ENCODE results near the gene OLFML1. TPM values are rescaled to one million over a fixed set of nuclear protein-coding genes. Genes with fewer than 3 reads are reported as not detected.
A peak's percentile ranks its signal among the peaks of the same experiment; 100 is the strongest.

The OLFML1 gene
- total and polyA plus RNA-seq, 2 of the 8 experiments (the other 6 are each of a cell fraction or from before 2014, with no cell fraction given): 0.24 TPM; not detected in 1

- H3K23me2 ChIP-seq (ENCODE audit: low read depth, low read length): no peaks in the 10 kb centered on the region
- H3K56ac ChIP-seq (replicated peaks; ENCODE audit: insufficient read length, low read depth, low read length): no peak overlapping the region
- no peak for TF ChIP-seq FOSL1 (IDR thresholded peaks at IDR 0.05; ENCODE audit: insufficient read depth, low read depth, low read length)
- no peak for TF ChIP-seq JUND (IDR thresholded peaks at IDR 0.05; ENCODE audit: low read length)
- no peak for TF ChIP-seq MAX (IDR thresholded peaks at IDR 0.05)
- no peak for TF ChIP-seq BCL11A (IDR thresholded peaks at IDR 0.05; ENCODE audit: low read depth in 2 of 2, low read length in 2 of 2)
- TF ChIP-seq PHF8 (conservative IDR thresholded peaks at IDR 0.05; ENCODE audit: low read depth, low read length): no peak
- TF ChIP-seq ASH2L (IDR thresholded peaks at IDR 0.05; ENCODE audit: low read length): no peak
- no peak for TF ChIP-seq JUN (IDR thresholded peaks at IDR 0.05; ENCODE audit: low read depth, low read length)
- no peak for TF ChIP-seq RNF2 (IDR thresholded peaks at IDR 0.05; ENCODE audit: borderline replicate concordance, low read depth, low read length, missing control alignments, poor library complexity, severe bottlenecking)
- peak; percentile 44; the same call in 1 of the 2 replicates for TF ChIP-seq CEBPB (IDR thresholded peaks at IDR 0.05; ENCODE audit: low read depth, low read length)
- TF ChIP-seq TCF12 (IDR thresholded peaks at IDR 0.05; ENCODE audit: low read depth, low read length): no peak
- no peak for TF ChIP-seq SIX5 (IDR thresholded peaks at IDR 0.05; ENCODE audit: low read depth, low read length)
- TF ChIP-seq TEAD4 (IDR thresholded peaks at IDR 0.05; ENCODE audit: low read depth, low read length): peak; percentile 59; the same call in 1 of the 2 replicates
- no peaks in the 10 kb centered on the region for H4K20me1 ChIP-seq (replicated peaks in 1 of 2; ENCODE audit: control insufficient read depth in 1 of 2, insufficient read depth in 2 of 2, low read length in 2 of 2)
- H3K18ac ChIP-seq (ENCODE audit: extremely low read depth, low read length): no peak overlapping the region
- H3K4me1 ChIP-seq (replicated peaks in 1 of 4; ENCODE audit: control insufficient read depth in 3 of 4, insufficient read depth in 4 of 4, low read length in 3 of 4): peaks cover 0 to 3% (median 1%) of the 10 kb centered on the region in 4 experiments; a peak in 2 of 7 replicates
- H3K36me3 ChIP-seq (ENCODE audit: control insufficient read depth in 2 of 4, insufficient read depth in 4 of 4, low read length in 3 of 4): no peaks in the 10 kb centered on the region
- H2AFZ ChIP-seq (ENCODE audit: low read length): no peak overlapping the region; the same call in 1 of the 2 replicates
- no peak overlapping the region for H3K14ac ChIP-seq (ENCODE audit: insufficient read length)
- DNase-seq (ENCODE audit: low read depth in 1 of 2, low spot score in 2 of 2) (no peak), FAIRE-seq (peak; percentile 28)
- H2BK5ac ChIP-seq (ENCODE audit: low read depth, low read length): no peak overlapping the region
- no peaks in the 10 kb centered on the region for H3K79me1 ChIP-seq (ENCODE audit: low read depth, low read length)
- 64% methylated on average over 3 of the region's 3 CpGs; no CpG with 5 or more reads in 1 of the 2 experiments for WGBS, 2 experiments (ENCODE audit: extremely low coverage in 1 of 2, insufficient coverage in 1 of 2, insufficient read length in 1 of 2, insufficient replicate concordance in 2 of 2, low coverage in 1 of 2, low lambda C conversion rate in 2 of 2, missing lambda C conversion rate in 1 of 2)
- H2BK12ac ChIP-seq (ENCODE audit: low read depth, low read length): peak overlapping the region; percentile 44; the same call in 1 of the 2 replicates
- H3K4me2 ChIP-seq (ENCODE audit: insufficient read depth in 1 of 2, low read depth in 2 of 2, low read length in 2 of 2): no peak overlapping the region
- H2AK5ac ChIP-seq (ENCODE audit: low read depth, low read length): no peak overlapping the region
- no peak overlapping the region for H4K5ac ChIP-seq (ENCODE audit: insufficient read length, low read depth, low read length)
- no peak overlapping the region for H3K4me3 ChIP-seq (ENCODE audit: extremely low read depth in 1 of 4, insufficient read depth in 2 of 4, low read depth in 3 of 4, low read length in 4 of 4)
- ChIA-PET CTCF (ENCODE audit: partially characterized antibody) (interaction anchor here (1.2 to 2.1 kb wide), 5 partner anchors 9 to 87 kb away, joined by 3 to 9 read pairs (median 3); no protein-coding TSS in a partner anchor), POLR2A (ENCODE audit: partially characterized antibody) (interaction anchor here (0.9 kb wide), 2 partner anchors 10 to 11 kb away, joined by 3 read pairs; no protein-coding TSS in a partner anchor)
- no peaks in the 10 kb centered on the region for H3K79me2 ChIP-seq (ENCODE audit: control insufficient read depth in 1 of 2, insufficient read depth in 2 of 2, low read length in 2 of 2)
- no peak overlapping the region for H2BK120ac ChIP-seq (replicated peaks; ENCODE audit: low read depth, low read length)
- no peak overlapping the region for H3K4ac ChIP-seq (replicated peaks; ENCODE audit: insufficient read length, low read depth, low read length)
- no peak overlapping the region for H4K91ac ChIP-seq (replicated peaks; ENCODE audit: insufficient read length, low read length)
- H2BK15ac ChIP-seq (ENCODE audit: low read length): no peak overlapping the region
- no peaks in the 10 kb centered on the region for H3K9me3 ChIP-seq (ENCODE audit: insufficient read depth in 2 of 2, low read depth in 1 of 2, low read length in 1 of 2)
- H3K9ac ChIP-seq (replicated peaks in 1 of 4; ENCODE audit: extremely low read depth in 1 of 4, low read depth in 3 of 4, low read length in 3 of 4): no peak overlapping the region
- no peak overlapping the region for H3K23ac ChIP-seq (ENCODE audit: insufficient read length)
- H3K27me3 ChIP-seq (replicated peaks in 1 of 4; ENCODE audit: control insufficient read depth in 3 of 4, extremely low read depth in 1 of 4, insufficient read depth in 3 of 4, low read length in 3 of 4): no peaks in the 10 kb centered on the region
- no peak overlapping the region for H3K27ac ChIP-seq (ENCODE audit: low read depth, low read length)
- H2BK20ac ChIP-seq (ENCODE audit: low read length): no peak overlapping the region
- no peak overlapping the region for H4K8ac ChIP-seq (ENCODE audit: extremely low read depth, insufficient read depth, low read length)
These were observed 661 bp upstream of the OLFML1 start for GRCh38 chr11:7484645-7485044.
